H1 (cell line): ENCODE results near the gene TFAP2E. TPM values are rescaled to one million over a fixed set of nuclear protein-coding genes. Genes with fewer than 3 reads are reported as not detected.

Experiments
- CTCF ChIA-PET: fragments of 300-600 bp; sonication (Branson Sonifier 250); formaldehyde crosslinking; loops from one replicate; lab custom pipeline; 2021; ENCODE audit not compliant: partially characterized antibody; lab: Charles Lee
- POLR2A ChIA-PET: fragments of 300-600 bp; sonication (Branson Sonifier 250); formaldehyde crosslinking; loops from one replicate; lab custom pipeline; 2021; ENCODE audit warnings: inconsistent platforms; ENCODE audit not compliant: partially characterized antibody; lab: Charles Lee
- DNase-seq, 2 experiments: peaks; one replicate each; pipeline versions ENCODE4 v3.0.0 to v3.0.0-alpha.2; 2010 to 2022; ENCODE audit warnings: low spot score in 2 of 2, low read depth in 1 of 2, mixed read lengths in 1 of 2
- FAIRE-seq: peaks from 2 replicates; lab custom pipeline; 2011; peaks lifted over from hg19 to GRCh38; lab: Jason Lieb, UNC
- H2AFZ ChIP-seq: 2 replicates; pipeline ENCODE4 v1.8.1; 2012; ENCODE audit warnings: low read length, inconsistent platforms
- H2AK5ac ChIP-seq: 2 replicates; pipeline ENCODE4 v1.6.1; 2013; ENCODE audit warnings: low read depth, low read length
- H2BK120ac ChIP-seq: replicated peaks from 2 replicates; pipeline ENCODE3; 2013; ENCODE audit warnings: low read depth, low read length, inconsistent platforms
- H2BK12ac ChIP-seq: 2 replicates; pipeline ENCODE4 v1.6.1; 2013; ENCODE audit warnings: low read depth, low read length
- H2BK15ac ChIP-seq: 2 replicates; pipeline ENCODE4 v1.6.1; 2013; ENCODE audit warnings: low read length
- H2BK20ac ChIP-seq: 2 replicates; pipeline ENCODE4 v1.6.1; 2013; ENCODE audit warnings: low read length
- H2BK5ac ChIP-seq: 2 replicates; pipeline ENCODE4 v1.6.1; 2013; ENCODE audit warnings: low read depth, low read length
- H3K14ac ChIP-seq: 2 replicates; pipeline ENCODE4 v1.6.1; 2013; ENCODE audit warnings: inconsistent platforms; ENCODE audit not compliant: insufficient read length
- H3K18ac ChIP-seq: 2 replicates; pipeline ENCODE4 v1.6.1; 2013; ENCODE audit warnings: low read length; ENCODE audit errors: extremely low read depth
- H3K23ac ChIP-seq: 2 replicates; pipeline ENCODE4 v1.6.1; 2013; ENCODE audit warnings: inconsistent platforms; ENCODE audit not compliant: insufficient read length
- H3K23me2 ChIP-seq: 2 replicates; pipeline ENCODE4 v1.6.1; 2013; ENCODE audit warnings: low read depth, low read length
- H3K27ac ChIP-seq: 2 replicates; pipeline ENCODE4 v1.6.1; 2011; ENCODE audit warnings: low read depth, low read length, inconsistent platforms
- H3K27me3 ChIP-seq, 4 experiments: replicated peaks in 1 of 4; 1 replicate in 1 of 4; 2 replicates in 3 of 4; pipeline versions ENCODE4 v1.6.1 to v1.8.1; 2011 to 2013; ENCODE audit warnings: low read length in 3 of 4, mild to moderate bottlenecking in 3 of 4, inconsistent platforms in 2 of 4, mixed read lengths in 2 of 4, moderate library complexity in 1 of 4; ENCODE audit not compliant: control insufficient read depth in 3 of 4, insufficient read depth in 3 of 4; ENCODE audit errors: extremely low read depth in 1 of 4
- H3K36me3 ChIP-seq, 4 experiments: 2 replicates each; pipeline versions ENCODE4 v1.6.1 to v1.8.1; 2011 to 2013; ENCODE audit warnings: mild to moderate bottlenecking in 4 of 4, low read length in 3 of 4, moderate library complexity in 2 of 4, control low read depth in 1 of 4, inconsistent platforms in 1 of 4; ENCODE audit not compliant: insufficient read depth in 4 of 4, control insufficient read depth in 2 of 4
- H3K4ac ChIP-seq: replicated peaks from 2 replicates; pipeline ENCODE3; 2013; ENCODE audit warnings: low read length, low read depth, mixed read lengths, inconsistent platforms; ENCODE audit not compliant: insufficient read length
- H3K4me1 ChIP-seq, 4 experiments: replicated peaks in 1 of 4; 1 replicate in 1 of 4; 2 replicates in 3 of 4; pipeline versions ENCODE4 v1.6.1 to v1.8.1; 2011 to 2013; ENCODE audit warnings: low read length in 3 of 4, inconsistent platforms in 2 of 4, mixed read lengths in 1 of 4; ENCODE audit not compliant: insufficient read depth in 4 of 4, control insufficient read depth in 3 of 4
- H3K4me2 ChIP-seq, 2 experiments: 2 replicates each; pipeline versions ENCODE4 v1.6.1 to v1.8.1; 2011 to 2013; ENCODE audit warnings: low read depth in 2 of 2, low read length in 2 of 2, control low read depth in 1 of 2, inconsistent platforms in 1 of 2, mild to moderate bottlenecking in 1 of 2; ENCODE audit not compliant: insufficient read depth in 1 of 2
- H3K4me3 ChIP-seq, 4 experiments: fragments of 200-600, 300-600 bp in 1 of 4; sonication (generic), shearing (Covaris generic), sonication (Bioruptor Twin) in 1 of 4; 2 replicates each; pipeline versions ENCODE4 v1.5.1 to v1.8.1; 2011 to 2016; ENCODE audit warnings: low read length in 4 of 4, low read depth in 3 of 4, control low read depth in 2 of 4, inconsistent platforms in 2 of 4, mild to moderate bottlenecking in 2 of 4, mixed read lengths in 1 of 4, moderate library complexity in 1 of 4; ENCODE audit not compliant: insufficient read depth in 2 of 4; ENCODE audit errors: extremely low read depth in 1 of 4
- H3K56ac ChIP-seq: replicated peaks from 2 replicates; pipeline ENCODE3; 2013; ENCODE audit warnings: low read depth, mild to moderate bottlenecking, mixed read lengths, low read length, inconsistent platforms; ENCODE audit not compliant: insufficient read length
- H3K79me1 ChIP-seq: 2 replicates; pipeline ENCODE4 v1.6.1; 2013; ENCODE audit warnings: low read depth, low read length, control low read depth
- H3K79me2 ChIP-seq, 2 experiments: 2 replicates each; pipeline versions ENCODE4 v1.6.1 to v1.8.1; 2012 to 2013; ENCODE audit warnings: low read length in 2 of 2, mild to moderate bottlenecking in 2 of 2, inconsistent platforms in 1 of 2; ENCODE audit not compliant: insufficient read depth in 2 of 2, control insufficient read depth in 1 of 2
- H3K9ac ChIP-seq, 4 experiments: replicated peaks in 1 of 4; 1 replicate in 1 of 4; 2 replicates in 3 of 4; pipeline versions ENCODE4 v1.6.1 to v1.8.1; 2011 to 2013; ENCODE audit warnings: low read depth in 3 of 4, low read length in 3 of 4, control low read depth in 2 of 4, mild to moderate bottlenecking in 2 of 4, moderate library complexity in 2 of 4, inconsistent platforms in 1 of 4; ENCODE audit errors: extremely low read depth in 1 of 4
- H3K9me3 ChIP-seq, 2 experiments: 2 replicates each; pipeline versions ENCODE4 v1.6.1 to v1.8.1; 2012 to 2013; ENCODE audit warnings: mild to moderate bottlenecking in 2 of 2, moderate library complexity in 2 of 2, control low read depth in 1 of 2, inconsistent platforms in 1 of 2, low read depth in 1 of 2, low read length in 1 of 2, mixed read lengths in 1 of 2; ENCODE audit not compliant: insufficient read depth in 2 of 2
- H4K20me1 ChIP-seq, 2 experiments: replicated peaks in 1 of 2; 2 replicates each; pipeline versions ENCODE3 to v1.8.1; 2011 to 2013; ENCODE audit warnings: inconsistent platforms in 2 of 2, low read length in 2 of 2, mild to moderate bottlenecking in 1 of 2; ENCODE audit not compliant: insufficient read depth in 2 of 2, control insufficient read depth in 1 of 2
- H4K5ac ChIP-seq: 2 replicates; pipeline ENCODE4 v1.6.1; 2013; ENCODE audit warnings: low read length, low read depth, mixed read lengths, inconsistent platforms; ENCODE audit not compliant: insufficient read length
- H4K8ac ChIP-seq: 2 replicates; pipeline ENCODE4 v1.8.0; 2013; ENCODE audit warnings: mild to moderate bottlenecking, moderate library complexity, low read length, inconsistent platforms; ENCODE audit not compliant: insufficient read depth; ENCODE audit errors: extremely low read depth
- H4K91ac ChIP-seq: replicated peaks from 2 replicates; pipeline ENCODE3; 2013; ENCODE audit warnings: low read length, mixed read lengths, inconsistent platforms; ENCODE audit not compliant: insufficient read length
- BRCA1 ChIP-seq: IDR thresholded peaks from 2 replicates; pipeline ENCODE4 v1.6.1; 2012; ENCODE audit warnings: low read depth, low read length, improper control_type of control experiment
- JUND ChIP-seq: IDR thresholded peaks from 2 replicates; pipeline ENCODE4 v1.6.1; 2011; ENCODE audit warnings: mild to moderate bottlenecking, improper control_type of control experiment, low read length
- MAX ChIP-seq: IDR thresholded peaks from 2 replicates; pipeline ENCODE4 v1.6.1; 2012; ENCODE audit warnings: inconsistent platforms
- NRF1 ChIP-seq: IDR thresholded peaks from 2 replicates; pipeline ENCODE4 v1.6.1; 2011; ENCODE audit warnings: mild to moderate bottlenecking, low read depth, low read length, improper control_type of control experiment
- RBBP5 ChIP-seq: IDR thresholded peaks from 2 replicates; pipeline ENCODE4 v1.7.1; 2012; ENCODE audit warnings: low read depth, mild to moderate bottlenecking, inconsistent platforms, low read length, moderate library complexity, borderline replicate concordance
- TBP ChIP-seq: IDR thresholded peaks from 2 replicates; pipeline ENCODE4 v1.6.1; 2011; ENCODE audit warnings: low read depth, low read length, improper control_type of control experiment
- YY1 ChIP-seq: IDR thresholded peaks from 2 replicates; pipeline ENCODE4 v1.6.1; 2011; ENCODE audit warnings: low read depth, mild to moderate bottlenecking, low read length
- WGBS, 2 experiments: shearing (Covaris generic) in 1 of 2; methylation state at CpG; one replicate each; pipeline versions ENCODE4 v1.1.6 to v1.1.7; 2013 to 2015; ENCODE audit warnings: low lambda C conversion rate in 2 of 2, mixed read lengths in 2 of 2, inconsistent platforms in 1 of 2, low coverage in 1 of 2, missing lambda C conversion rate in 1 of 2; ENCODE audit not compliant: insufficient replicate concordance in 2 of 2, insufficient coverage in 1 of 2, insufficient read length in 1 of 2; ENCODE audit errors: extremely low coverage in 1 of 2, missing lambda C conversion rate in 1 of 2; 5-methylcytosine and 5-hydroxymethylcytosine counted together
- polyA plus RNA-seq, 7 experiments: library from polyadenylated mRNA; depleted of rRNA in 3 of 7; stranded (reverse) in 5 of 7; unstranded in 2 of 7; fragments of >200 nt in 5 of 7; fragments of 200-250 nt in 2 of 7; gene quantifications; 1 replicate in 5 of 7; 2 replicates in 1 of 7; 4 replicates in 1 of 7; pipeline versions ENCODE4 v1.2.1 to v1.2.3, GENCODE V29; 2011 to 2013; ENCODE audit warnings: missing spikeins in 2 of 7, mixed read lengths in 2 of 7
- total RNA-seq: library from RNA; stranded (reverse); fragmentation: NEBNext Ultra II Directional; extraction: Animal tissue kit (Norgen Biotek cat#: 25700); gene quantifications from 2 replicates; pipeline ENCODE4 v1.2.1, GENCODE V29; 2021

Gene TFAP2E
- total and polyA plus RNA-seq, 2 of the 8 experiments (the other 6 are each of a cell fraction or from before 2014, with no cell fraction given): 0.24 to 0.50 TPM

- peaks cover 0 to 2% of the 10 kb centered on the region in 2 experiments for H4K20me1 ChIP-seq
- TF ChIP-seq NRF1: no peak
- no peak for TF ChIP-seq TBP
- TF ChIP-seq JUND: no peak
- no peak for TF ChIP-seq MAX
- no peak for TF ChIP-seq BRCA1
- no peak for TF ChIP-seq YY1
- TF ChIP-seq RBBP5: no peak
- H2AFZ ChIP-seq: no peak overlapping the region
- no peaks in the 10 kb centered on the region for H3K9me3 ChIP-seq
- H3K27ac ChIP-seq: no peak overlapping the region
- H3K9ac ChIP-seq: no peak overlapping the region
- no peak overlapping the region for H4K8ac ChIP-seq
- ChIA-PET POLR2A (interaction anchor here (0.6 to 1.1 kb wide), 4 partner anchors 11 to 294 kb away, joined by 3 read pairs; no protein-coding TSS in a partner anchor), CTCF (interaction anchor here (1.0 to 2.7 kb wide), 3 partner anchors 26 to 86 kb away, joined by 3 to 16 read pairs (median 7); no protein-coding TSS in a partner anchor)
- H2BK12ac ChIP-seq: no peak overlapping the region
- no peak overlapping the region for H3K23ac ChIP-seq
- H4K91ac ChIP-seq: no peak overlapping the region
- H2BK5ac ChIP-seq: no peak overlapping the region
- no peak overlapping the region for H3K4ac ChIP-seq
- FAIRE-seq (no peak), DNase-seq (no peak)
- H3K79me1 ChIP-seq: peaks cover 6% of the 10 kb centered on the region
- H3K4me1 ChIP-seq: peaks cover 0 to 6% (median 4%) of the 10 kb centered on the region in 4 experiments; a peak in 5 of 7 replicates
- H3K27me3 ChIP-seq: no peaks in the 10 kb centered on the region
- no peaks in the 10 kb centered on the region for H3K23me2 ChIP-seq
- H3K79me2 ChIP-seq: peaks cover 0 to 84% of the 10 kb centered on the region in 2 experiments; a peak in 3 of 4 replicates
- no peak overlapping the region for H2BK15ac ChIP-seq
- peaks cover 0 to 15% (median 4%) of the 10 kb centered on the region in 4 experiments; a peak in 3 of 8 replicates for H3K36me3 ChIP-seq
- no peak overlapping the region for H2BK20ac ChIP-seq
- H3K14ac ChIP-seq: no peak overlapping the region
- H4K5ac ChIP-seq: no peak overlapping the region
- 74% methylated on average over 1 of the region's 1 CpG; no CpG with 5 or more reads in 1 of the 2 experiments for WGBS, 2 experiments
- no peak overlapping the region for H2BK120ac ChIP-seq
- no peak overlapping the region for H2AK5ac ChIP-seq
- H3K4me2 ChIP-seq: no peak overlapping the region
- H3K56ac ChIP-seq: no peak overlapping the region
- H3K18ac ChIP-seq: no peak overlapping the region
- H3K4me3 ChIP-seq: no peak overlapping the region
These were observed 35.3 kb upstream of the TFAP2E start for GRCh38 chr1:35537806-35538205.
